Measurements from ENCODE around the gene FAM200A. TPM values are rescaled to one million over a fixed set of nuclear protein-coding genes. Genes with fewer than 3 reads are reported as not detected.
"Not testable (repeated sequence)": the region's sequence is repeated elsewhere in the genome, so short reads cannot be mapped to it uniquely, and the experiment has no call there.

Gene FAM200A
- total RNA-seq, 1 donor from 2014 or later, result 21.1 TPM

DNA sequence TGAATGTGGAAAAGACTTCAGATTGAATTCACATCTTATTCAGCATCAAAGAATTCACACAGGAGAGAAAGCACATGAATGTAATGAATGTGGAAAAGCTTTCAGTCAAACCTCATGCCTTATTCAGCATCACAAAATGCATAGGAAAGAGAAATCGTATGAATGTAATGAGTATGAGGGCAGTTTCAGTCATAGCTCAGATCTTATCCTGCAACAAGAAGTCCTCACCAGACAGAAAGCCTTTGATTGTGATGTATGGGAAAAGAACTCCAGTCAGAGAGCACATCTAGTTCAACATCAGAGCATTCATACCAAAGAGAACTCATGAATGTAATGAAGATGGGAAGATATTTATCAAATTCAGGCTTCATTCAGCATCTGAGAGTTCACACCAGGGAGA is 21.3 kb upstream of the FAM200A start:
- H3K9me3 ChIP-seq (ENCODE audit: low read depth), result no peaks in the 10 kb centered on the region
- H3K79me2 ChIP-seq (ENCODE audit: low read depth), result peaks cover 18% of the 10 kb centered on the region
- H3K36me3 ChIP-seq, result no peaks in the 10 kb centered on the region
- H3K27ac ChIP-seq, result no peak overlapping the region
- Mint-ChIP-seq H3K4me1 (no peaks in the 10 kb centered on the region), H3K27ac (no peak overlapping the region), H3K4me3 (no peak overlapping the region), H3K36me3 (peaks cover 14% of the 10 kb centered on the region), H3K27me3 (ENCODE audit: insufficient read depth, low read depth) (no peaks in the 10 kb centered on the region), H3K9me3 (no peaks in the 10 kb centered on the region)
- no peak overlapping the region for H3K9ac ChIP-seq
- TF ChIP-seq, protein P1, sequence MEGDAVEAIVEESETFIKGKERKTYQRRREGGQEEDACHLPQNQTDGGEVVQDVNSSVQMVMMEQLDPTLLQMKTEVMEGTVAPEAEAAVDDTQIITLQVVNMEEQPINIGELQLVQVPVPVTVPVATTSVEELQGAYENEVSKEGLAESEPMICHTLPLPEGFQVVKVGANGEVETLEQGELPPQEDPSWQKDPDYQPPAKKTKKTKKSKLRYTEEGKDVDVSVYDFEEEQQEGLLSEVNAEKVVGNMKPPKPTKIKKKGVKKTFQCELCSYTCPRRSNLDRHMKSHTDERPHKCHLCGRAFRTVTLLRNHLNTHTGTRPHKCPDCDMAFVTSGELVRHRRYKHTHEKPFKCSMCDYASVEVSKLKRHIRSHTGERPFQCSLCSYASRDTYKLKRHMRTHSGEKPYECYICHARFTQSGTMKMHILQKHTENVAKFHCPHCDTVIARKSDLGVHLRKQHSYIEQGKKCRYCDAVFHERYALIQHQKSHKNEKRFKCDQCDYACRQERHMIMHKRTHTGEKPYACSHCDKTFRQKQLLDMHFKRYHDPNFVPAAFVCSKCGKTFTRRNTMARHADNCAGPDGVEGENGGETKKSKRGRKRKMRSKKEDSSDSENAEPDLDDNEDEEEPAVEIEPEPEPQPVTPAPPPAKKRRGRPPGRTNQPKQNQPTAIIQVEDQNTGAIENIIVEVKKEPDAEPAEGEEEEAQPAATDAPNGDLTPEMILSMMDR (IDR thresholded peaks at IDR 0.05), result no peak
- TF ChIP-seq EZH2 (IDR thresholded peaks at IDR 0.05), result no peak
- no peak for TF ChIP-seq EZH2phosphoT487 (IDR thresholded peaks at IDR 0.05)
- H2AFZ ChIP-seq (replicated peaks), result no peak overlapping the region
- DNase-seq (ENCODE audit: low spot score), result no peak
- H3F3A ChIP-seq (ENCODE audit: low read depth), result peaks cover 18% of the 10 kb centered on the region
- H3K4me2 ChIP-seq, result no peak overlapping the region
- peaks cover 15% of the 10 kb centered on the region for H4K20me1 ChIP-seq (ENCODE audit: low read depth)
- H3K4me1 ChIP-seq, result no peaks in the 10 kb centered on the region
- H3K4me3 ChIP-seq, result no peak overlapping the region
- no peaks in the 10 kb centered on the region for H3K27me3 ChIP-seq

DNA sequence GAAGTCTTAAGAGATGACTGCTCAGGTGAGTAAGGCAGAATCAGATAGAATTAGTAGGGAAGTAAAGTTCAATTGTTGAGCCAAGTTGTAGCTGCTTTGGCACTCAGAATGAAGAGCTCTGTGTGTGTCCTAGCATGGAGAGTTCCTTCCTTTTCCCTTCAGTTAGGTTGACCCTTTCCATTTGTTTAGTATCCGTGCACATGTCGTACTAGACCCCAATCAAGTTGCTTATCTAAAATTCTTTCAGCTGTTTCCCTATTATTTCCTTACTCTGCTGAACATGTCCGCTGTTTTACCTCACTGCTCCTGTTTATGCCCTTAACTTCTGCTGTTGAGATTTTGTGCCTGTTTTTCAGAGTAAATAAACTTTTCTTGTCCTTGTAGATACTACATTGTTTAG is 19.9 kb upstream of the FAM200A start:
- no peaks in the 10 kb centered on the region for H3K4me1 Mint-ChIP-seq
- Histone ChIP-seq H3K27me3 (no peaks in the 10 kb centered on the region), H3K9ac (no peak overlapping the region), H3K4me1 (no peaks in the 10 kb centered on the region), H3K79me2 (ENCODE audit: low read depth) (peaks cover 19% of the 10 kb centered on the region), H3K27ac (no peak overlapping the region), H3K9me3 (ENCODE audit: low read depth) (no peaks in the 10 kb centered on the region), H3K4me2 (no peak overlapping the region), H4K20me1 (ENCODE audit: low read depth) (peaks cover 8% of the 10 kb centered on the region), H3K4me3 (no peak overlapping the region), H3K36me3 (no peaks in the 10 kb centered on the region), H2AFZ (replicated peaks) (no peak overlapping the region), H3F3A (ENCODE audit: low read depth) (peaks cover 7% of the 10 kb centered on the region)
- H3K27me3 Mint-ChIP-seq (ENCODE audit: insufficient read depth, low read depth), result no peaks in the 10 kb centered on the region
- no peak for DNase-seq (ENCODE audit: low spot score)
- peaks cover 14% of the 10 kb centered on the region for H3K36me3 Mint-ChIP-seq
- no peak overlapping the region for H3K4me3 Mint-ChIP-seq
- no peaks in the 10 kb centered on the region for H3K9me3 Mint-ChIP-seq
- TF ChIP-seq EZH2phosphoT487 (IDR thresholded peaks at IDR 0.05) (no peak), EZH2 (IDR thresholded peaks at IDR 0.05) (no peak)
- TF ChIP-seq, protein P1 (IDR thresholded peaks at IDR 0.05), result no peak
- no peak overlapping the region for H3K27ac Mint-ChIP-seq

- H4K20me1 ChIP-seq (ENCODE audit: low read depth); H3K27ac Mint-ChIP-seq; H3K4me3 ChIP-seq; DNase-seq (ENCODE audit: low spot score); H3K4me3 Mint-ChIP-seq; H3K9me3 ChIP-seq (ENCODE audit: low read depth); H3K27me3 Mint-ChIP-seq (ENCODE audit: insufficient read depth, low read depth); H3K4me1 ChIP-seq; H3K4me2 ChIP-seq; H3K36me3 ChIP-seq; H3K27ac ChIP-seq; H3K4me1 Mint-ChIP-seq; H2AFZ ChIP-seq (replicated peaks); H3K9me3 Mint-ChIP-seq; H3K27me3 ChIP-seq; H3K9ac ChIP-seq; H3F3A ChIP-seq (ENCODE audit: low read depth): not testable (repeated sequence)
- peaks cover 24% of the 10 kb centered on the region for H3K36me3 Mint-ChIP-seq
- peaks cover 19% of the 10 kb centered on the region for H3K79me2 ChIP-seq (ENCODE audit: low read depth)
Measured at GRCh38 chr7:99568770-99569169, 16.9 kb upstream of the FAM200A start.

GRCh38 chr7:99563650-99564049 is 11.7 kb upstream of the FAM200A start:
- Histone ChIP-seq H3F3A (ENCODE audit: low read depth) (peaks cover 9% of the 10 kb centered on the region), H3K36me3 (no peaks in the 10 kb centered on the region), H3K27ac (no peak overlapping the region), H3K9ac (peak overlapping the region; percentile 39), H4K20me1 (ENCODE audit: low read depth) (peaks cover 15% of the 10 kb centered on the region), H3K9me3 (ENCODE audit: low read depth) (no peaks in the 10 kb centered on the region), H3K27me3 (no peaks in the 10 kb centered on the region), H3K4me3 (no peak overlapping the region), H3K4me2 (no peak overlapping the region), H3K4me1 (peaks cover 6% of the 10 kb centered on the region), H3K79me2 (ENCODE audit: low read depth) (peaks cover 42% of the 10 kb centered on the region), H2AFZ (replicated peaks) (no peak overlapping the region)
- TF ChIP-seq EZH2phosphoT487 (IDR thresholded peaks at IDR 0.05), result no peak
- TF ChIP-seq EZH2 (IDR thresholded peaks at IDR 0.05), result no peak
- TF ChIP-seq, protein P1 (IDR thresholded peaks at IDR 0.05), result no peak
- no peak overlapping the region for H3K27ac Mint-ChIP-seq
- no peak for DNase-seq (ENCODE audit: low spot score)
- no peaks in the 10 kb centered on the region for H3K9me3 Mint-ChIP-seq
- peaks cover 9% of the 10 kb centered on the region for H3K4me1 Mint-ChIP-seq
- H3K4me3 Mint-ChIP-seq, result no peak overlapping the region
- H3K27me3 Mint-ChIP-seq (ENCODE audit: insufficient read depth, low read depth), result peaks cover 2% of the 10 kb centered on the region
- peaks cover 40% of the 10 kb centered on the region for H3K36me3 Mint-ChIP-seq
